GM12878 (cell line): ENCODE measurements around the gene TDRD10. TPM values are rescaled to one million over a fixed set of nuclear protein-coding genes. Genes with fewer than 3 reads are reported as not detected.

Experiments used
- ATAC-seq: fragments of 200-7000 bp; cut with Tn5 transposase; 3 replicates; pipeline ENCODE4 v1.9.1; 2020; ENCODE audit warnings: mild to moderate bottlenecking, moderate library complexity
- BruUV-seq: library from RNA; stranded (reverse); fragments of 400-500 nt; replicated peaks from 2 replicates; lab custom pipeline; 2021; lab: Mats Ljungman, UMichigan
- CTCF ChIA-PET: fragments of 300-600 bp; sonication (Branson Sonifier 250); formaldehyde crosslinking; extraction: SDS; loops from one replicate; lab custom pipeline; 2021; ENCODE audit warnings: inconsistent platforms; lab: Yijun Ruan, JAX
- POLR2A ChIA-PET: fragments of 350-600 bp; formaldehyde crosslinking; extraction: SDS; loops from one replicate; lab custom pipeline; 2021; ENCODE audit warnings: inconsistent platforms; lab: Charles Lee
- RAD21 ChIA-PET: fragments of 300-600 bp; sonication (Branson Sonifier 250); formaldehyde crosslinking; loops from one replicate; lab custom pipeline; 2023; ENCODE audit warnings: antibody characterized with exemption; ENCODE audit not compliant: unreplicated experiment; lab: Charles Lee
- SMC1A ChIA-PET: fragments of 300-600 bp; sonication (Branson Sonifier 250); formaldehyde crosslinking; loops from one replicate; lab custom pipeline; 2023; ENCODE audit not compliant: unreplicated experiment, uncharacterized antibody; lab: Charles Lee
- DNase-seq: peaks from one replicate; pipeline ENCODE4 v3.0.0-alpha.2; 2011; ENCODE audit warnings: low read depth, low spot score
- FAIRE-seq: peaks from 3 replicates; lab custom pipeline; 2011; peaks lifted over from hg19 to GRCh38; lab: Jason Lieb, UNC
- H2AFZ ChIP-seq: 2 replicates; pipeline ENCODE4 v1.6.0; 2011; ENCODE audit warnings: low read depth, low read length, control low read depth; ENCODE audit not compliant: control insufficient read depth
- H3K27ac ChIP-seq: 2 replicates; pipeline ENCODE4 v1.5.1; 2011; ENCODE audit warnings: control low read depth; ENCODE audit not compliant: control insufficient read depth, insufficient read depth
- H3K27me3 ChIP-seq, 2 experiments: replicated peaks in 1 of 2; 2 replicates each; pipeline versions ENCODE4 v1.6.0 to v1.6.1; 2011; ENCODE audit warnings: low read length in 1 of 2; ENCODE audit not compliant: control insufficient read depth in 2 of 2, insufficient read depth in 2 of 2
- H3K36me3 ChIP-seq, 2 experiments: 2 replicates each; pipeline ENCODE4 v1.5.1; 2011; ENCODE audit warnings: low read length in 1 of 2; ENCODE audit not compliant: control insufficient read depth in 2 of 2, insufficient read depth in 2 of 2
- H3K4me1 ChIP-seq: 2 replicates; pipeline ENCODE4 v1.6.1; 2011; ENCODE audit warnings: mild to moderate bottlenecking, low read length, moderate library complexity, mixed read lengths; ENCODE audit not compliant: control insufficient read depth, insufficient read depth
- H3K4me2 ChIP-seq: 2 replicates; pipeline ENCODE4 v1.6.0; 2011; ENCODE audit warnings: control low read depth; ENCODE audit not compliant: control insufficient read depth, insufficient read depth
- H3K4me3 ChIP-seq: fragments of 200-600 bp; sonication (generic); 2 replicates; pipeline ENCODE4 v1.5.1; 2016
- H3K79me2 ChIP-seq: 2 replicates; pipeline ENCODE4 v1.6.0; 2011; ENCODE audit warnings: low read length; ENCODE audit not compliant: control insufficient read depth, insufficient read depth
- H3K9ac ChIP-seq: 2 replicates; pipeline ENCODE4 v1.8.0; 2011; ENCODE audit warnings: low read length, control low read depth, mixed read lengths; ENCODE audit not compliant: control insufficient read depth, insufficient read depth
- H3K9me3 ChIP-seq: replicated peaks from 3 replicates; pipeline ENCODE4 v1.5.1; 2011; ENCODE audit warnings: mild to moderate bottlenecking, low read length; ENCODE audit not compliant: control insufficient read depth, insufficient read depth
- H4K20me1 ChIP-seq: 2 replicates; pipeline ENCODE4 v1.6.0; 2011; ENCODE audit not compliant: control insufficient read depth, insufficient read depth
- ATF7 ChIP-seq: fragments of 450-650 bp; IDR thresholded peaks from 2 replicates; pipeline ENCODE4 v1.6.1; 2016; ENCODE audit warnings: low read depth, mild to moderate bottlenecking
- BMI1 ChIP-seq: fragments of 450-650 bp; IDR thresholded peaks from 2 replicates; pipeline ENCODE4 v1.6.1; 2016; ENCODE audit warnings: mild to moderate bottlenecking, moderate library complexity, borderline replicate concordance
- HDAC6 ChIP-seq: fragments of 200-600 bp; sonication (generic); IDR thresholded peaks from one replicate; pipeline ENCODE4 v1.8.0; 2017; ENCODE audit warnings: antibody characterized with exemption; ENCODE audit not compliant: unreplicated experiment
- HDGF ChIP-seq: fragments of 450-650 bp; IDR thresholded peaks from 2 replicates; pipeline ENCODE4 v1.6.1; 2016; ENCODE audit warnings: antibody characterized with exemption
- IKZF1 ChIP-seq: fragments of 450-650 bp; conservative IDR thresholded peaks from 2 replicates; pipeline ENCODE4 v1.6.1; 2017; ENCODE audit warnings: antibody characterized with exemption, mild to moderate bottlenecking
- LARP7 ChIP-seq: fragments of 450-650 bp; IDR thresholded peaks from 2 replicates; pipeline ENCODE4 v1.6.1; 2017; ENCODE audit warnings: mild to moderate bottlenecking
- NRF1 ChIP-seq: conservative IDR thresholded peaks from 2 replicates; pipeline ENCODE4 v1.6.1; 2011; ENCODE audit warnings: mild to moderate bottlenecking, low read depth, low read length, improper control_type of control experiment
- PAX8 ChIP-seq: fragments of 450-650 bp; IDR thresholded peaks from 2 replicates; pipeline ENCODE4 v1.6.1; 2017; ENCODE audit warnings: mild to moderate bottlenecking, moderate library complexity
- POLR2AphosphoS2 ChIP-seq: IDR thresholded peaks from 2 replicates; pipeline ENCODE4 v1.6.1; 2011; ENCODE audit warnings: low read depth, mild to moderate bottlenecking, low read length, improper control_type of control experiment, moderate library complexity
- ZNF622 ChIP-seq: fragments of 450-650 bp; IDR thresholded peaks from 2 replicates; pipeline ENCODE4 v1.6.1; 2017; ENCODE audit warnings: mild to moderate bottlenecking, inconsistent platforms
- WGBS: methylation state at CpG from one replicate; pipeline ENCODE4 v1.1.6; 2016; ENCODE audit warnings: low lambda C conversion rate; ENCODE audit not compliant: insufficient replicate concordance, insufficient coverage; ENCODE audit errors: missing lambda C conversion rate; 5-methylcytosine and 5-hydroxymethylcytosine counted together
- in situ Hi-C: fragments of 300-500 bp; cut with MboI; formaldehyde crosslinking; loops from 9 replicates; pipeline ENCODE4 v1.14.3; 2018; ENCODE audit warnings: mixed read lengths
- intact Hi-C: fragments of 100-400 bp; cut with micrococcal nuclease; formaldehyde crosslinking; loops from one replicate; pipeline ENCODE4 v1.14.2; 2022; ENCODE audit not compliant: unreplicated experiment
- polyA plus RNA-seq, 11 experiments: library from polyadenylated mRNA; depleted of rRNA in 4 of 11; unstranded in 6 of 11; stranded (reverse) in 5 of 11; fragments of >200 nt; fragmentation: Nextera tagmentation in 4 of 11; fragmentation: Illumina TruSeq in 1 of 11; extraction: Ambion mirVana in 4 of 11; extraction: Trizol in 1 of 11; gene quantifications; 1 replicate in 1 of 11; 2 replicates in 10 of 11; pipeline versions ENCODE4 v1.2.1 to v1.2.3, GENCODE V29; 2011 to 2016; ENCODE audit warnings: inconsistent platforms in 2 of 11, missing spikeins in 2 of 11, low read depth in 1 of 11
- total RNA-seq, 4 experiments: library from RNA; depleted of rRNA in 3 of 4; stranded (reverse); fragments of >200 nt in 3 of 4; fragmentation: Illumina TruSeq in 1 of 4; extraction: Trizol in 1 of 4; gene quantifications; 2 replicates each; pipeline versions ENCODE4 v1.2.1 to v1.2.3, GENCODE V29; 2013 to 2021
- TF ChIP-seq, protein P1 (sequence below): fragments of 450-650 bp; IDR thresholded peaks from 2 replicates; pipeline ENCODE4 v1.6.1; 2016; ENCODE audit warnings: mild to moderate bottlenecking

Gene TDRD10
- total and polyA plus RNA-seq, 10 of the 15 experiments (the other 5 are each of a cell fraction or from before 2014, with no cell fraction given), result not detected

DNA sequence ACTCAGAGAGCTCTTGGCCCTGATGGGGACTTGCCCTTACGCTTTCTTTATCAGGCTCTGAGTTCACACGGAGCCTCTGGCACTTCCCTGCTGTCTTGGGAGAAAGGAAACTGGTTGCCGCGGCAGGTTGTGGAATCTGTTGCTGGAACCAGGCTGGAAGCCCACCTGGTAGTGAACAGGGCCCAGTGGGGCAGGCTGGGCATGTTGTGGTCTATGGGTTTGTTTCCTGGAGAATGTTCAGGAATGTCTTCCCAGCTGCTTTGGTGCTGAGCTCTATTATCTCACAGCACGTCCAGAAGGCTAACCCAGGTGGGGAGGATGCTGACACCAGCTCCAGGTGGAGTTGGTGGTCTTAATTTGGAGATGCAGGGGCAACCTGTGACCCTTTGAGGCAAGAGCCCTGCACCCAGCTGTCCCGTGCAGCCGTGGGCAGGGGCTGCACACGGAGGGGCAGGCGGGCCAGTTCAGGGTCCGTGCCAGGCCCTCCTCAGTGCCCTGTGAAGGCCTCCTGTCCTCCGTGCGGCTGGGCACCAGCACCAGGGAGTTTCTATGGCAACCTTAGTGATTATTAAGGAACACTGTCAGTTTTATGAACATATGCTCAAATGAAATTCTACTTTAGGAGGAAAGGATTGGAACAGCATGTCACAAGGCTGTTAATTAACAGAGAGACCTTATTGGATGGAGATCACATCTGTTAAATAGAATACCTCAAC, 33.3 kb upstream of the TDRD10 start:
- no peak for ATAC-seq
- H3K27ac ChIP-seq, result no peak overlapping the region

More for the DNA sequence above, 33.3 kb upstream of the TDRD10 start:
- CTCF ChIA-PET, result interaction anchor here (0.9 to 6.8 kb wide), 17 partner anchors 12 to 134 kb away, joined by 3 to 62 read pairs (median 9); no protein-coding TSS in a partner anchor
- WGBS, result 92% methylated on average over 12 of the region's 12 CpGs
- Histone ChIP-seq H3K4me3 (no peak overlapping the region), H2AFZ (no peak overlapping the region), H3K79me2 (no peaks in the 10 kb centered on the region), H3K4me2 (no peak overlapping the region), H3K36me3 (no peaks in the 10 kb centered on the region), H3K4me1 (peaks cover 14% of the 10 kb centered on the region), H3K9ac (no peak overlapping the region), H4K20me1 (no peaks in the 10 kb centered on the region), H3K27me3 (0 out of 4 replicates have a peak, but pooled peaks cover 0 to 1% of the 10 kb centered on the region in 2 experiments), H3K9me3 (no peaks in the 10 kb centered on the region)
- no peak for DNase-seq
- in situ Hi-C loops, result no loop called here
- intact Hi-C loops, result loop anchor here (5.0 kb wide), 1 partner anchor 116 kb away; no protein-coding TSS in a partner anchor
- TF ChIP-seq HDGF, result no peak
- TF ChIP-seq BMI1, result no peak
- TF ChIP-seq ZNF622, result no peak
- TF ChIP-seq, protein P1, sequence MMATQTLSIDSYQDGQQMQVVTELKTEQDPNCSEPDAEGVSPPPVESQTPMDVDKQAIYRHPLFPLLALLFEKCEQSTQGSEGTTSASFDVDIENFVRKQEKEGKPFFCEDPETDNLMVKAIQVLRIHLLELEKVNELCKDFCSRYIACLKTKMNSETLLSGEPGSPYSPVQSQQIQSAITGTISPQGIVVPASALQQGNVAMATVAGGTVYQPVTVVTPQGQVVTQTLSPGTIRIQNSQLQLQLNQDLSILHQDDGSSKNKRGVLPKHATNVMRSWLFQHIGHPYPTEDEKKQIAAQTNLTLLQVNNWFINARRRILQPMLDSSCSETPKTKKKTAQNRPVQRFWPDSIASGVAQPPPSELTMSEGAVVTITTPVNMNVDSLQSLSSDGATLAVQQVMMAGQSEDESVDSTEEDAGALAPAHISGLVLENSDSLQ, result no peak
- no peak for TF ChIP-seq NRF1
- TF ChIP-seq POLR2AphosphoS2, result no peak
- no peak for TF ChIP-seq ATF7
- no peak for TF ChIP-seq PAX8
- TF ChIP-seq HDAC6, result no peak
- no peak for TF ChIP-seq IKZF1
- no peak for TF ChIP-seq LARP7
- BruUV-seq, result no TSS peak
- POLR2A ChIA-PET, result no interaction called here
- SMC1A ChIA-PET, result interaction anchor here (0.9 to 4.2 kb wide), 13 partner anchors 9 to 120 kb away, joined by 3 to 24 read pairs (median 9); no protein-coding TSS in a partner anchor
- FAIRE-seq, result no peak
- RAD21 ChIA-PET, result interaction anchor here (0.9 to 5.9 kb wide), 11 partner anchors 23 to 139 kb away, joined by 3 to 53 read pairs (median 4); no protein-coding TSS in a partner anchor
